ENCODE data around the gene GRAMD1B.

The GRAMD1B gene

DNA sequence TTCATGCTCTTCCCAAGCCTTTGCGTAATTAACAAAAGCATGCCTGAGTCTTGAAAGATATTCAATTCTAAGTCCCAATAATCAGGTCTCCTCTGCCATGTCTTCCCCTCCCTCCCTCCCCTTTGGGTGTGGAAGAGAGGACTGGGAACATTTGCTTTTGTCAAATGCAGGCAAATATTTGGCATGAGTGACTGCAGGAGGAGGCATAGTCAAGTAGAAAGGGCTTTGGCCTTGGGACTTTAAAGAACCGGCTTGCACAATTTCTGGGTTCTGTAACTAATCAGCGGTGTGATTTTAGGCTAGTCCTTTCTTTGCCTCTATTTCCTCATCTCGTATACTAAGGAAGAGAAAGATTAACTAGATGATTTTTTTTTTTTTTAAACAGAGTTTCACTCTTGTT lies 164.9 kb downstream of the GRAMD1B start:
- DNase-seq = no peak

DNA sequence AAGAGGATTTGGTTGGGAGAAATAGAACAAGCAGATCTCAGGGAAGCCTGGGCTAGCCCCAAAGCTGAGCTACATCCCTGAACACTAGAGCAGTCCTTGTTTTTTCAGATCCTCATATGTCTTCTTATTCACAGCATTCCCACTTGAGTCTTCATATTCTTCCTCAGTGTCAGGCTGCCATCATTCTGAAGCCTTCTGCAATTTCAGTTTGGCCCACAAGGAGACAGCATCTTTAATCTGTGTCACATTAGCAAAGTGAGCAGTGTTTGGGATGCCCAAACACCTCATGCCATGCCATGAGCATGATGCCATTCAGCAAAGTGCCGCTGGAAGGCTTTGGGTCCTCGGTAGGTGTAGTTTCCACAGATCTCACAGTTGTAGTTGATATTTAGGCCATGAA lies 167.8 kb downstream of the GRAMD1B start:
- no peak for DNase-seq

DNA sequence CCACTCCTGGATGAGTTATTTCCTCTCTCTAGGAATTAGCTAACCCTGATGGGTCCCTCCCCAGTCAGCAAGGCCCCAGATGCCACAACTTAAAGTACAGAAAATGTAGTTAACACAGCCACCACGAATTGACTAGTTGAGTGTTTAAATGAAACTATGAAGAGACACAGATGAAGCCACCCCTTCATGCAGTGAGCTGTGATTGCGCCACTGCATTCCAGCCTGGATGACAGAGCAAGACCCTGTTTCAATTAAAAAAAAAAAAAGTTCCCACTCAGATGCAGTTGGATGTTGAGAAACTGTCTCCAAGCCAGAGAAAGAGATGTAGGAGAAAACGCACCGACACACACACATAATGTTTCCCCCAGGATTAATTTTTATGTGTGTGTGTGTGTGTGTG lies 171.1 kb downstream of the GRAMD1B start:
- DNase-seq = no peak

DNA sequence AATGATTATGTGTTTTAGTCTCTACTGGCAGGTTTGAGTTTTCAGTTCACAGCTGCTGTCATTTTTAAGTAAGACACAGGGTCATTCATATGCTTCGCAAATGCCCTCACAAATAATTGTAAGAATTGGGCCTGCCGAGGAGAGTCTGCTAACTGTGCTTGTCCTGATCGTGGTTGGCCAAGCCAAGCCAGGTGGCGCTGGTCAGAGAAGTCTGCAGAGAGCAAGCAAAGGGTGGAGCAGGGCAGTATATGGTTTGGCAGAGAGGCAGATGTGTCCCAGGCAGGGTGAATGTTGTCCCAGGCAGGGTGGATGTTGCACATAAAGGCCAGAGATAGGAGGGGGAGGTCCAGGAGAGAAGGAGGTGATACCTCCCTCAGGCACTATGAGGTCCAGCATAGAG lies 171.7 kb downstream of the GRAMD1B start:
- DNase-seq = no peak

DNA sequence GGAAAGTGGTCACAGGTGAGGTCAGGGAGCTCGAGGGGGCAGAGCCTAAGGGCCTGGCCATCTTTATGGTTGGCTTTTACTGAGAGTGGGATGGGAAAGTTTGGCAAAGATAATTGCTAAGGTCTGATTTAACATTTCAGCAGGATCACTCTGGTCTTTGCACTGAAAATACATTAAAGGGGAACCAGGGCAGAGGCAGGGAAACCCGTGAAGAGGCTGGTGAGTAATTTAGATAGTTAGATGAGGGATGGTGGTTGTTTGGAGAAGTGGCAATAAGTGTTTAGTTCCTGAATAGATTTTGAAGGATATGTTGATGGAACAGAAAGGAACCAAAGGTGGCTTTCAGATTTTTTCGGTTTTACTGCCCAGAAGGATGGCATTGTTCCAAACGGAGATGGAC lies 173.6 kb downstream of the GRAMD1B start:
- no peak for DNase-seq

DNA sequence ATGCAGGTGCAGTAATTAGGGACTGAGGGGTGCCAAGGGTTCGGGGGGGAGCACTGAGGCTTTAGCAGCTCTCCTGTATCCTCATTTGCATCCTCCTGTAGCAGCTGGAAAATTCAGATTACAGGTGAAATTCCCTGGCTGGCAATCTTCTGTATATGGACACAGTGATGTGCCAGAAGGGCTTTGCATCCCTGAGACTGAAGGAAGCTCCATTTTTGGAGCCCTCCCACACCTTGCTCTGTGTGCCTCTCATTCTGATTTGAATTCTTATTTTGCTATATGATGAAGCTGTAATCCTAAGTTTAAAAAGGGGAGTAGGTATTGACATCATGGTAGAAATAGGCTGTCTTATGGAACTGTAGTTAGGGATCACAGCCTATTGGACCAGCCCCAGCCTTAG lies 177.7 kb downstream of the GRAMD1B start:
- DNase-seq = no peak

DNA sequence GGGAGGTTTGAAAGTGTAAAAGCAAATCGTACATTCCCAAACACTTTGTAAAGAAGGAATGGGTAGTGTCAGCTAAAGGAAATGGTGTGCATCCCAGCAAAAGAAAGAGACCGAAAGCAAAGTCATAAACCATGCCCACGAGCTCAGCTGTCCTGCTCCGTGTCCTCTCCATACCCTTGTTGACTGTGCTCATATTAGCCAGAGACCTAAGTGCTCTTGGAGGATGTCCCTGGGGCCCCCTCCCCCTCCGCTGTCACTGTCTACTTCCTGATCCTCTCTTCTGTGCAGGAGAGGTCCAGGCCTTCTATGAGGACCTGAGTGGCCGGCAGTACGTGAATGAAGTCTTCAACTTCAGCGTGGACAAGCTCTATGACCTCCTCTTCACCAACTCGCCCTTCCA lies 178.3 kb downstream of the GRAMD1B start:
- no peak for DNase-seq

DNA sequence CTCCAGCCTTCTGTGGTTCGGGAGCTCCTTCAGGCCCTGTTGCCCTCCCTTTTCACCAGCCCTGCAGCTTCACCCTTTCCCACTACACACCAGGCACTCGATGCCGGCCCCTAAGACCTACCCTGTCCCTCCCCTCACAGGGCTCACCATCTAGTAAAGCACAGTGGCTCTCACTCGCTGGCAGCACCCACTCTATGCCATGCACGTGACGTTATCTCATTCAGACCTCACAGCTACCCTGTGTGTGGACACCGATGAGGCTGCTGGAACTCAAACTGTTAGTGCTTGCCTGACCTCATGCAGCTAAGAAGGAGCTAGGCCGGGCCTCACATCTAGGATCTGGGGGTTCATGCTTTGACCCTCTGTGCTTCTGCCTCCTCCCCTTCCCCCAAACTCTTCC lies 178.9 kb downstream of the GRAMD1B start:
- DNase-seq = no peak

DNA sequence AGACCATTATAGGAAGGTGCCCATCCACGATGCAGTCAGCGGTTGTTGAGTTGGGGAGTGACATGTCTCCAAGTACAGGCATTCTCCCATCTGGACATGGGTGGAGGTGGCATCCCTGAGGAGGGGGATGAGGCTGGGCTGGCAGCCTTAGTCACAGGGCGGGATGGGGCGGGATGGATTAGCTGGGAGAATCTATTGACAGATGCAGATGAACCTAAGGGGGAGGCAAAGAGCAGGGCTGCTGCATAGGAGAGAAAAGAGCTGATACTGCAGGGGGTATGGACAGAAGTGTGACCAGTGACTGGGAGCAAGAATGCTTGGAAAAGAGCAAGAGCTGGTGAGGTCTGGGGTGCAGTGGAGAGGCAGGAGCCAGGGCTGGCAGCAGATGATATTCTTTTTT lies 181.6 kb downstream of the GRAMD1B start:
- no peak for DNase-seq

DNA sequence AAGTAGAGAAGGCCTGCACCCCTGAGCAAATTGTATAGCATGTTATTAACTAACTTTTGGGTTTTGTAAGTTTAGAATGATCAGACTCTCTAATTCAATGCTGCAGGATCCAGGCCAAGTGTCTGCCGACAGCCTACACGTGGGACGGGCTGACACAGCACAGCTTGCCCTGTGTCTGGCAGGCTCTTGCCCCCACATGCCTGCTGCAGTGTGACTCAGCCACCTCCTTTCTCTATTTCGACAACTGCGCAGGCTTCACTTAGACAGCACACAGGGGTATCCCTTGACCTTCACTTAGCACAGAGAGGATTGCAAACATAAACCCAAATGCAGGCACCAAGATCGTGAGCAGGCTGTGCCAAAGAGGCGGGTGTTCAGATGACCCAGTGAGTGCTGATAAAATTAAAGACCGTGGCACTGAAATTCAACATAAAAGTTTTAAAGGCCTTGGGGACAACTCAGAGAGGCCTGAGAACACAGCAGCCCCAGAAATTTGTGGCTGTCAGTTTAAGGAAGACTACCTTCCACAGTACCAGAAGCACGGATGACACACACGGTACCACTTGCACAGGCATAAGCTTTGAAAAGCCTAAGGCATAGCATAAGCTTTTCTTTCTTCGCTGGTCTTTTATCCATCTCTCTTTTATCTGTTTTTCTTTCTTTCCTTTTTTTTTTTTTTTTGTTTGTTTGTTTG lies 186.6 kb downstream of the GRAMD1B start:
- no peak for DNase-seq

DNA sequence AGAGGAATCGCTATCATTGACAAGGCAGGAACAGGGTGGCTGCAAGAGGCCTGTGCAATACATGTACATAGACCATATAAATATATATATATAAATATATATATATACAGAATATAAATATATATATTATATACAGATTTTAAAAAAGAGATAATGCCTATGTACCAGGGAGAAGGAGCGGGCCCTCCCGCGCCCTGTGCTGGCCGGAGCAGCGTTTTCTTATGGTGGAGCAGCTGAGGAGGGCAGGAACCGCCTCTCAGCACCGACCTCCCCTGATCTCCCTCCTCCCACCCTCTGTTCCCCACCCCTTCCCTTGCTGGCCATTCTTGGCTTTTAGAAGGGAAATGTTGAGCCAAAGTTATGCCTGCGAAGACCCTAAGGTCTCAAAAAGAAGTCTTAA lies 192.5 kb downstream of the GRAMD1B start:
- DNase-seq = no peak

DNA sequence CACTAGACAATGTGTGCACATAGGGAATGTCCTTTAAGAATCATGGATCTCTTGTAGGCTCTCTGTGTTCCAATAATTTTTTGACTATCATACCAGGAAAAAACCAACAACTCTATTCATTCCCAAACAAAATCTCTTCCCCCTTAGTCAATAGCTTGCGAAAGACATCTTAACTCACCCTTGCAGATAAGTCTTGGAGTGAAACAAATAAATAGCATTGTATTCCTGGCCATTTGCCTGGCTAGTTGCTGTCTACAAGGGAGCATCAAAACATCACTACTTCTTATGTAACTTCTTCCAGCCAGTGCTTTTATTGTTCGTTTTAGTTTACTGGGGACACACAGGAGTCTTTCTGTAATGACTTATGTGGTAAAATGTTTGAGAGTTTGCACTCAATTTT lies 194.9 kb downstream of the GRAMD1B start:
- no peak for DNase-seq

DNA sequence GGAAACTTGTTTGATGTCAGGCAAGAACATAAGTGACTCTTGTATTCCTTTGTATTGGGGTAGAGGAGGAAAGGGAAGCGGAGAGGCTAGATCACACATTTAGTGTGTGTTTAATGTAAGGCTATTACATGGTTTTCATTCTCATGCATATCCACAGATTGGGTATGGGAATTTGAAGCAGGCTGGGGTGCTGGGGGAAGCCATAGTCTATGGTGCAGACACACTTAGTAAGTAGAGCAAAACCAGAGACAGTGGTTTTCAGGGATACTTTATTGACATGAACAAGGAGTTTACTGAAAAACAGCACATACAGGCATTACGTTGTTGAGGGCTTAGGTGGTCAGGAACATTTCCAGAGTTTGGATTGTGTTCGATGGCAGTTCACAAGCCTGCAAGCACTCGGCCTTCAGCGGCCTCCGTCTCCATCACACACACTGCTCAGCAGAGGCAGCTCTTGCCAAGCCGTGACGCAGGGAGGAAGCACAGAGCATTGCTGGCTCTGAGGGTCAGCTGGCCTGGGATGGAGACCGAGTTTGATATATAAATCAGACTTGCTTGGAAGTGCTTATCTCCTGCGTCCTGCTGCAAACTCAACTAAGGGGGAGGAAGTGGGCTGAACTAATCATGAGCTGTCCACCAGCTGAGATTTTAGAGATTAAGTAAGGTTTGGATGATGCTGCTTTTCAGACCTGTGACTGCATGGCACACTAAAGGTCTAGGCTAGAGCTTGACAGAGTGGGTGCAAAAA lies 199.0 kb downstream of the GRAMD1B start:
- no peak for DNase-seq

DNA sequence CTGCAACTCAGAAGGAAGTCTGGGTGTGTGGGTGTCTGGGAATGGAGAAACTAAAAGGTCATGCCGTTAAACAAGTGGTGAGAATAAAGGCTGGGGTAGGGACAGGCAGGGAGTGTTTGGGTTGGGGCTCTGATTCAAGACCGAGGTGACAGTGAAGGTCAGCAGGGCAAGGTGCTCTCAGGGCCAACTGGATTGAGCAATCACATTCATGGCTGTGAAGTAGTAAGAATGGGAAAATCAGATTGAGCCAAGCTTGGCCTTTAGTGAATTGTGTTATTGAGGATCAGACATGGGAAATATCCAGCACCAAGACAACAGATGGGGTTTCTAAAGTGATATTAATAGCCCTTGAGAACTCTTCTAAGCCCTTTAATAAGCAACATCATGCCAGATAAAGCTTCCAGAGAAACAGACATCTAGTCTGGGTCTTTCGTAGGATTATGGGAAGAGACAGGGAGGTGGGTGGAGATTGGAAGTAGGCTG lies 200.1 kb downstream of the GRAMD1B start:
- no peak for DNase-seq

DNA sequence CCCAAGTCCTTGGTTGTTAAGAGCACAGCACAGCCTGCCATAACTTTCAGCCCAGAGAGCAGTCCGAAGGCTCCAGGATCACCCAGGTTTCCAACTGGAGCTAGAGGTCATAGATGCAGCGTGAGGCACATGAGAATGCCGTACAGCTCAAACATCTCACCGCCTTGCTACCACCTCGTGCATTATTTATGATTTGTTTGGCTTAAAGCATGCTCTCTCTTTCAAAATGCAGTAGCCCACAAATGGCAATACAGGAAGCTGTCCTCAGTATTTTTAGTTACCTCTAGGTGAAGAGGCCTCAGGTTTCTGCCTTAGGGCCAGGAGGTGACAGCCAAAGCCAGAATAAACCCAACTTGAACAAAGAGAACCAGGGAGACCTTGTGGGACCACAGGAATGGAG lies 210.0 kb downstream of the GRAMD1B start:
- DNase-seq = no peak

DNA sequence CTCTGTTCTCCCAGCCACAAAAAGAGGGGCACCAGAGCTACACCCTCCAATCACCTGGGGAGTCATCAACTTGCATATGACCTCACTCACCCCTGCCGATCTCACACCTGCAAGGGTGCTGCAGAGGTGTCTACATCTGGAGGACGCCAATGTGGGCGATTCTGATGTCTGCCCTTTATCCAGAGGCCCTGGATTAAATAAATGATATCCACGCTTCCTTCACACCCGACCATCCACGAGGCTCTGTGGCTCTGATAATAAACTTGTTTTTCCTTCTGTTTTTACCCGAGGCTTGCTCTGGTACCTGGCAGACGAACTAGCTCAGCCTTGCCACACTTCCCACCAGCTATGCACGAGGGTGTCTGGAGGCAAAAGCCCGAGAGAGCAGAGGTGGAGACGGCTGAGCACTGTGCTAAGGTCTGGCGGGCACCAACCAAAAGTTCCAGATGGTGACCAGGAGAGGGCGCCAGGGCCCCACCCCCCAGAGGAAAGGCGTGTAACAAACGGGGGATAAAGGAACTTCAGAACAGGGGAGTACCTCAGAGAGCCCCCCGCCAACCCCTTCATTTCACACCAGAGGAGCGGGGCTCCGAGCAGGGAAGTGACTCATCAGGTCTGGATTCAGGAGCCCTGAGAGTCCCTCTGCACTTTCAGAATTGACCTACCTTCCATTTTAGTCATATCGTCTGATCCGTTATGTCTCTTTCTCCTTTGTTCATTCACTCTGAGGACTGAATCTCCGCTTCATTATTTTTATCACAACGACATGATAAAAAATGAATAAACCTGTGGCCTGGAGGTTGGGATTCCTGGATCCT lies 210.8 kb downstream of the GRAMD1B start:
- DNase-seq = peak; percentile 5

DNA sequence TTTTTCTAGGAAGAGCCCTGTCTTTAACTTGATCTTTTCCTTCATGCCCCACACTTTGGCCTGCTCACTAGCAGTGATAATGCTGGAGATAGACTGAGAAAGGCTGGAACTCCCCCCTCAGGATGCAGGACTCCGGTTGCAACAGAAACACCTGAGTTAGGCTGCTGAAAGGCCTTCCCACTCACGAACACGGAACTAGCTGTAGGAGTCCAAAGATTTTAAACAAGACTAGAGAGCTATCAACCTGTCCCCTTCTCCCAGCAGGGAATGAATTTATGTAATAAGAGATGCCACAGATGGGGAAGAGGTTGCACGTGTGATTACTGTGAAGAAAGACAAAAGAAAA lies 211.4 kb downstream of the GRAMD1B start:
- no peak for DNase-seq

DNA sequence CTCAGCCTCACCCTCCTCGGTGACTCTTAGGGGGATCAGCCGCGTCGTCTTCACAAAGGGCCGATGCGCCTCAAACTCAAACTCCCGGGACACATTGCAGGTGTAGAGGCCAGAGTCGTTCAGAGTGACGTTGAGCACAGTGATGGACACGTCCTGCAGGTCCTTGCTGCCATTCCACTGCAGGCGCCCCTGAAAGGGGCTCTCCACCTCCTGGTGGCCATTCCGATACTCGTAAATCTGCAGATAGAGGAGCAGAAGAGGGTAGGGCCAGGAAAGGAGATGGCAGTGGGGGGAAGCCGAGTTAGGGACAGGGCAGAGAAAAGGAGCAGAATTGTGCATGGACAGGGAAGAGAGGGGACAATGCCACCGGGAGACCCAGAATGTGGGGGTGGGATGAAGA lies 212.4 kb downstream of the GRAMD1B start:
- no peak for DNase-seq

DNA sequence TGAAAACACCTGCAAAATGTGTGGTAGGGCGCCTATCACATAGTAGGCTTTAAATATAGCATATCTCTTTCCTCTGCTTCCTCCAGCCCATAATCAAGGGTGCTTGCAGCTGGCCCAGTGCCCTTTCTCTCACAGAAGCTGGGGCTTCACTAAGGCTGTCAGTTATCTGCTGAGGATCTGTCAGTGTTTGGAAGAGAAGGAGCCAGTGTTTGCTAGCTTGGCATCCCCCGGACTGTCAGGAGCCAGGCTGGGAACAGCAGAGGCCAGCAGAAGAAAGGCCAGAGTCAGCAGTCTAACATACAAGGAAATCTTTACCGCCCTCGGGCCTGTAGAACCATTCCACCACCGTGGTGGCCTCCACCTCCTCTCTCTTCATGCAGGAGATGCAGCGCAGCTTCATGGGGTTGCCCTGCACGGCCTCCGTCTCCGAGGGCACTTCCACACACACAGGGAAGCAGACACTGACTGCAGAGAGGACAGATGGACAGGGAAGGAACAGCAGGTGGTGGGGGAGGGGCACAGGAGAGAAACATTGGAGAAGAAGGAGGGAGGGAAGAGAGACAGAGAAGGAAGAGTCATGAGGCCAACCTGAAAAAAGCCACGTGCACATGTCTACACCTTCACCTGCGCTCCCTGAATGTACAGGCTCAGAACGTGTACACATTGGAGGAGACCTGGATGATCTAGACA lies 215.4 kb downstream of the GRAMD1B start:
- no peak for DNase-seq

DNA sequence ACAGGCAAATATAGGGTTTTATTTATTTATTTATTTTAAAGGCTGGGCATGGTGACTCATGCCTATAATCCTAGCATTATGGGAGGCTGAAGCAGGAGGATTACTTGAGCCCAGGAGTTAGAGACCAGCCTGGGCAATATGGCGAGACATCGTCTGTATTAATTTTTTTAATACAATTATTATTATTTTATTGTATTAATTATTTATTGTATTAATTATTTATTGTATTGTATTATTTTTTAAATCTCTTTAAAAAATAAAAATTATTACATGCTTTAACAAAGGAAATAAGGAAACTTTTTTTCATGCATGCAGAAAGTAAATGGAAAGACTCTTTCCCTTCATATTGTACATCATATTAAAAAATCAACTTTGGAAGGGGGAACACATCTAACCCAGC lies 220.8 kb downstream of the GRAMD1B start:
- no peak for DNase-seq

DNA sequence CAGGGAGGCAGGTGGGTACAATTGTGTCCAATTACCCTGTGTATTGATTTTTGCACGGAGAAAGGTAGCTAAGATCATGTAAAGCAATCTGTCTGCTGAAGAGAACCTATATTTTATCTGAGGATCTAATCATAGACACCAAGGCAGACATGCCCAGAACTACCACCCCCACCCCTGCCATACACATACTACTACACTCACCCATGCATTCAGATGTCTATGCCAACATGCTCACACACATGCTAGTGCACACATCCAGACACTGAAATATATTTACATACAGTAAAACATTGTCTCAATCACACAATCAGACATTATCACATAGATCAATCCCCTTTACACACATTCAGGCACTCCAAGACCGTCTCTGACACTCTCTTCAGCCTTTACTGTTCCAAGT lies 222.5 kb downstream of the GRAMD1B start:
- no peak for DNase-seq

DNA sequence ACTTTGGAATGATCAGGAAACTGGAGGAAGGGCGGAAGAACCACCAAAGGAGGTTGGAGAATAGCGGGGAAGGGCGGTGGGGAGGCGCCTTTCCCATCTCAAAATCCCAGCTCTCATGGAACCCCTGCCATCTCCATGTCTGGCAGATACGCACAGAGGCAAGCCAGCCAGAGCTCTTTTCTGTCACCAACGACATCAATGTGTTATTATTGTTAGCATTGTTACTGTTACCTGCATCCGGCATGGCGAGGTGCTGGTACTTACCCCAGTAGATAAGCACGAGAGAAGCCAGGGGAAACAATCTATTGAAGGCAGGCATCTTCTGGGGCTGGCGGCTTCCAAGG lies 223.4 kb downstream of the GRAMD1B start:
- DNase-seq = no peak

DNA sequence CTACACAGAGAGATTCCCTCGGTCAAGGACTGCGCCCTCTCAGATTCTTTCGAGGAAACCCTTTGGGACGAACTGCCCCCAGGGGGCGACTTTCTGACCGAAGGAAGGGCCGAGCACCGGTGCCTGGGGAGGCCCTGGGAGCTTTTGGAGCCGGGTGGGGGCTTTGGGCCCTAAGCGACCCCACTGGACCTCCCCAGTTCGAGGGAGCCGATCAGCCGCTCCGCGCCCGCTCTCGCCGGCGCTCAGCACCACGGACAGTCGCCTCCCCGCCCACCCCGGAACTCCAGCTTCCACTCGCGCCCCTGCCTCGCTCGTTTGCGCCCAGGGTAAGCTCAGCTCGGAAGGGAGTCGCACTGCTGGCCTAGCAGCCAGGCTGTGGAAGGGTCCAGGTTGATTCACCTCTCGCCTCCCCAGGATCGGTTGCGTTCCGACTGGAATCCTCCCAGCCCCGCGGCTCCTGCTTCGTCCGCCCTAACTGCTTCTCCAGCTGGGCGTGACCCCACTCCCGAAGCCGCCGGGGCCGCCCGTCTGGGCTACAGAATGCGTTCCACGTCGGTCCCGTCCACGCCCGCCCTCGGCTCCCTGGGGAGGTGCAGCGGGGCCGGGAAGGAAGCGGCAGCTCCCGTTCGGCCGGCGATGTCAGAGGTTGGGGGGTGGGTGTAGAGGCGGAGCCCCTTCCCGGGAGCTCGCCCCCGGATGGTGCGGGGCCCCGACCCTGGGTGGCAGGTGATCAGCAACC lies 223.9 kb downstream of the GRAMD1B start:
- DNase-seq = peak; percentile 33
